Testis (tissue), 3 donors: ENCODE results near the gene AGBL4. TPM values are rescaled to one million over a fixed set of nuclear protein-coding genes. Genes with fewer than 3 reads are reported as not detected.

ENCODE experiments used
- DNase-seq: peaks from one replicate; pipeline ENCODE4 v3.0.0-alpha.2; 2019
- H3K27ac ChIP-seq, 2 donors: fragments of 200-600 bp; sonication (generic); one replicate each; pipeline ENCODE4 v1.5.1; 2019
- H3K27me3 ChIP-seq: fragments of 200-600 bp; sonication (generic); one replicate; pipeline ENCODE4 v1.5.1; 2019
- H3K36me3 ChIP-seq: fragments of 200-600 bp; sonication (generic); one replicate; pipeline ENCODE4 v1.5.1; 2017; ENCODE audit warnings: low read depth; ENCODE audit errors: missing control alignments
- H3K4me1 ChIP-seq: fragments of 200-600 bp; sonication (generic); one replicate; pipeline ENCODE4 v1.5.1; 2019
- H3K4me3 ChIP-seq, 2 donors: fragments of 200-600 bp; sonication (generic); one replicate each; pipeline ENCODE4 v1.5.1; 2017 to 2019
- H3K9me3 ChIP-seq: fragments of 200-600 bp; sonication (generic); one replicate; pipeline ENCODE4 v1.5.1; 2017
- POLR2A ChIP-seq: fragments of 450-650 bp; IDR thresholded peaks from one replicate; pipeline ENCODE4 v1.6.1; 2017; ENCODE audit warnings: antibody characterized with exemption, mild to moderate bottlenecking, moderate library complexity
- WGBS, 2 donors: methylation state at CpG; one replicate each; pipeline ENCODE4 v1.1.5; 2018; 5-methylcytosine and 5-hydroxymethylcytosine counted together
- intact Hi-C: fragments of 100-400 bp; cut with DNase I; formaldehyde crosslinking; loops from one replicate; pipeline ENCODE4 v1.15.1; 2023; ENCODE audit warnings: low total_unique reads
- polyA plus RNA-seq: library from polyadenylated mRNA; stranded (reverse); fragments of 350-450 nt; fragmentation: Illumina TruSeq; extraction: RNeasy Lipid Tissue Mini Kit (QIAGEN cat#74804); gene quantifications from one replicate; pipeline ENCODE4 v1.2.3, GENCODE V29; 2014; ENCODE audit warnings: low read depth, low replicate concordance; ENCODE audit not compliant: insufficient read depth
- total RNA-seq, 2 donors: library from RNA; depleted of rRNA; stranded (reverse); fragments of >200 nt; gene quantifications; one replicate each; pipeline ENCODE4 v1.2.3, GENCODE V29; 2016
- TF ChIP-seq, protein P1 (sequence below), 3 experiments: fragments of 450-650 bp in 2 of 3; fragments of 200-600 bp in 1 of 3; sonication (generic) in 1 of 3; IDR thresholded peaks; one replicate each; pipeline ENCODE4 v1.5.1; 2016 to 2019; ENCODE audit warnings: antibody characterized with exemption in 3 of 3, mild to moderate bottlenecking in 2 of 3, moderate library complexity in 1 of 3

The AGBL4 gene
- total and polyA plus RNA-seq, 3 donors from 2014 or later: 3.3 to 6.9 (median 5.8) TPM

DNA sequence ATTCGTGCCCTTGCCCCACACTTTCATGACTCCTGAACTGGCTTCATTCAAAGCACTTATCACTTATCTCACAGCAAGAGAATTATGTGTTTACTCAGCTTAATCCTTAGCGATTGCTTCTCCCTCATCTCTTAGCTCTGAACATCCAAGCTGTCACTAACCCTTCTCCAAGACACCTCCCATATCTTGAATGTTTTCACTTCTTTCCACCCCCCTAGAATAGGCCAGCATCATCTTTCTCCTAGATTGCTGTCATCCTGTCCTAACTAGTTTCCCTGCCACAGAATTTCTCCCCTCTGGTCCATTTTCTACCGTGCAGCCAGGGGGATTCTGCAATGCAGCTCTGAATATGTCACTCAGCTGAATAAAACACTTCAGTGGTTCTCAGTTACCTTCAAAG lies 1483.2 kb downstream of the AGBL4 start:
- Histone ChIP-seq H3K27me3 (no peaks in the 10 kb centered on the region), H3K36me3 (no peaks in the 10 kb centered on the region), H3K9me3 (no peaks in the 10 kb centered on the region), H3K4me3 (no peak overlapping the region), H3K4me1 (no peaks in the 10 kb centered on the region), H3K27ac (no peak overlapping the region)
- intact Hi-C loops: no loop called here
- 40 to 44% methylated on average over 3 of the region's 3 CpGs for WGBS, 2 donors
- no peak for TF ChIP-seq POLR2A
- TF ChIP-seq, protein P1, sequence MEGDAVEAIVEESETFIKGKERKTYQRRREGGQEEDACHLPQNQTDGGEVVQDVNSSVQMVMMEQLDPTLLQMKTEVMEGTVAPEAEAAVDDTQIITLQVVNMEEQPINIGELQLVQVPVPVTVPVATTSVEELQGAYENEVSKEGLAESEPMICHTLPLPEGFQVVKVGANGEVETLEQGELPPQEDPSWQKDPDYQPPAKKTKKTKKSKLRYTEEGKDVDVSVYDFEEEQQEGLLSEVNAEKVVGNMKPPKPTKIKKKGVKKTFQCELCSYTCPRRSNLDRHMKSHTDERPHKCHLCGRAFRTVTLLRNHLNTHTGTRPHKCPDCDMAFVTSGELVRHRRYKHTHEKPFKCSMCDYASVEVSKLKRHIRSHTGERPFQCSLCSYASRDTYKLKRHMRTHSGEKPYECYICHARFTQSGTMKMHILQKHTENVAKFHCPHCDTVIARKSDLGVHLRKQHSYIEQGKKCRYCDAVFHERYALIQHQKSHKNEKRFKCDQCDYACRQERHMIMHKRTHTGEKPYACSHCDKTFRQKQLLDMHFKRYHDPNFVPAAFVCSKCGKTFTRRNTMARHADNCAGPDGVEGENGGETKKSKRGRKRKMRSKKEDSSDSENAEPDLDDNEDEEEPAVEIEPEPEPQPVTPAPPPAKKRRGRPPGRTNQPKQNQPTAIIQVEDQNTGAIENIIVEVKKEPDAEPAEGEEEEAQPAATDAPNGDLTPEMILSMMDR (IDR thresholded peaks at IDR 0.05): no peak
- no peak for DNase-seq

DNA sequence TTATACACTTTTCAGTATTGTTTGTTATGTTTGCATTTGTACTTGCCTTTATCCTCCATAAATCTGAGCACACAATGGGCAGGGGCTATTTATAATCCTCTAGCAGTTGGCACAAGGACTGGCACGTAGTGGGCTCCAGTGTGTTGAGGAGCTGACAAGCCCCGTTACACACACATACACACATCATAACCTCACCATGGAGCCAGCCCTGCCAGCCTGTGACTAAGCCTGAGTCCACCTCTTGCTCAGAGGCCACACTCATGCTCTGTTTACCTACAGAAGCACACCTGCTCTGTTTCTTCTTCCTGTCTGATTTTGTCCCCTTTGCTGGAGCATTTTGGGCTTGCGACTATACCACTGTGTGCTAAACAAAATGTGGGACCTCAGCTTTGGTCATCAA lies 1487.3 kb downstream of the AGBL4 start:
- DNase-seq: no peak
- Histone ChIP-seq H3K27ac (no peak overlapping the region), H3K27me3 (no peaks in the 10 kb centered on the region), H3K4me3 (no peak overlapping the region), H3K4me1 (no peaks in the 10 kb centered on the region), H3K36me3 (no peaks in the 10 kb centered on the region), H3K9me3 (no peaks in the 10 kb centered on the region)
- TF ChIP-seq POLR2A: no peak
- TF ChIP-seq, protein P1 (IDR thresholded peaks at IDR 0.05): no peak
- intact Hi-C loops: no loop called here
- WGBS, 2 donors: 84 to 92% methylated on average over 3 of the region's 3 CpGs

DNA sequence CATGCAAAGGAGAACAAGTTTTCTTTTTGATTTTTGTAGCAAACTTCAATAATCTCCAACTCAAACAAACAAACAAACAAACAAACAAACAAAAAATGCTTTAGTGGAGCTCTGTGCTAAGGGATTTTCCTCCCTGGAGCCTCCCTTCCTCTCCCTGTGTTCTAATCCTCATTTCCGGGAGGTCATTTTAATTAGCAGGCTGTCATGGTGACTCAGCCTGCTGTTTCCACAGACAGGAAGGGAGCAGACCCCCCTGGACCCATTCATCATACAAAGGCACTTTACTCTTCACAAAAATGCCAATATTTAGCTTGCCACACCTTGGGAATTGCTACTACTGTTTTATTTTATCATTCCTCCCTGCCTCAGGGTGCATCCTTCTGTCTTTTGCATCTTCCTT lies 1490.8 kb downstream of the AGBL4 start:
- DNase-seq: no peak
- intact Hi-C loops: no loop called here
- Histone ChIP-seq H3K27ac (no peak overlapping the region), H3K9me3 (no peaks in the 10 kb centered on the region), H3K36me3 (no peaks in the 10 kb centered on the region), H3K27me3 (no peaks in the 10 kb centered on the region), H3K4me1 (no peaks in the 10 kb centered on the region), H3K4me3 (no peak overlapping the region)
- 58 to 59% methylated on average over 1 of the region's 1 CpG for WGBS, 2 donors
- TF ChIP-seq POLR2A: no peak
- TF ChIP-seq, protein P1 (IDR thresholded peaks at IDR 0.05): no peak

DNA sequence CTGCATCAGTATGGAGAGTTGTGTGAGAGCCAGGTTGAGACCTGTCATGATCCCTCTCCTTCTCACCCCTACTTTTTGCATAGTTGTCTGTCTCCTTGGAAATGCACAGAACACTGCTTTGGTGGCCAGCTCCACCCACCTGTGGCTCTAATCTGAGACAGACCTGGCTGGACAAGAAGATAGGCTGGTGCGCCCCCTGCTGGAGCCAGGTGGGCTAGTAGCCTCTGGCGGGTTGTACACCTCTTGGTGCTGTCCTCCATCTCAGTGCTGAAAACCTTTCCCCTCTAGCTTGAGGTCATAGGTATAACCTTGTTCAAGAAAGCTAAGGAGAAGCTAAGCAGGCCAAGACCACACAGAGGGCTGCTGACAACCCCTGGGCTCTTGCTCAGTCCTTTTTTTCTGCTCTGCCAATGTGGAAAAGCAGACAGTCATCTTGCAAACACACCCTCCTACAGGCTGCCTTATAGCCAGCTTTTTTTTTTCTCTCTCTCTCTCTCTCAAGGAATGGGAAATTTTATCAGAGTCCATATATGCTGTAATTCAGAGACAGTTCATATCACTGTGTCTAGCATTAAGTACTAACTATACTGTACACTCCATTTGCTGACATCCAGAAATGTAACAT lies 1492.9 kb downstream of the AGBL4 start:
- WGBS, 2 donors: 0 to 11% methylated on average over 2 of the region's 2 CpGs
- TF ChIP-seq, protein P1 (IDR thresholded peaks at IDR 0.05): peak; percentile 41 to 60 (median 52)
- no peak for TF ChIP-seq POLR2A
- Histone ChIP-seq H3K27ac (no peak overlapping the region), H3K36me3 (no peaks in the 10 kb centered on the region), H3K27me3 (no peaks in the 10 kb centered on the region), H3K4me1 (no peaks in the 10 kb centered on the region), H3K4me3 (no peak overlapping the region), H3K9me3 (no peaks in the 10 kb centered on the region)
- peak; percentile 85 for DNase-seq
- intact Hi-C loops: no loop called here

DNA sequence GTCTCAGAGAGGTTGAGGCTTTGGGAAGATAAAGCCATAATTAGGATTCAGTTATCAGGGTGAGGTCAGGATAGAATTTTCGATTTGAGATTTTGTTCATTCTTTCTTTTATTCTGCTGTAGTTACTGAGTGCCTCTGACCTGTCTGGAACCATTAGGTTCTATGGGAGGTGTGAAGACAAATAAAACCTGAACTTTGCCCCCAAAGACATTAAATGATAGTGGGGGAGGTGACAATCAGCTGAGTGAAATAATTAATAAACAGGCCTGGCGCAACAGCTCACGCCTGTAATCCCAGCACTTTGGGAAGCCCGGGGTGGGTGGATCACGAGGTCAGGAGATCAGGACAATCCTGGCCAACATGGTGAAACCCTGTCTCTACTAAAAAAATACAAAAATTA lies 1496.7 kb downstream of the AGBL4 start:
- no peaks in the 10 kb centered on the region for H3K27me3 ChIP-seq
- no peak overlapping the region for H3K4me3 ChIP-seq
- no peak overlapping the region for H3K27ac ChIP-seq
- H3K9me3 ChIP-seq: no peaks in the 10 kb centered on the region
- no peaks in the 10 kb centered on the region for H3K4me1 ChIP-seq
- TF ChIP-seq, protein P1 (IDR thresholded peaks at IDR 0.05): no peak
- no peak for TF ChIP-seq POLR2A
- WGBS, 2 donors: 86 to 87% methylated on average over 5 of the region's 5 CpGs
- intact Hi-C loops: no loop called here
- no peak for DNase-seq
- H3K36me3 ChIP-seq: no peaks in the 10 kb centered on the region
